ENCODE measurements around the gene ATL1.
"Not testable (repeated sequence)": the region's sequence is repeated elsewhere in the genome, so short reads cannot be mapped to it uniquely, and the experiment has no call there.

ATL1 gene

GRCh38 chr14:50603565-50603964, 43.6 kb downstream of the ATL1 start:
- DNase-seq = no peak

GRCh38 chr14:50605766-50606165, 45.8 kb downstream of the ATL1 start:
- DNase-seq = no peak

- no peak for DNase-seq
Observed at GRCh38 chr14:50606468-50606867, 46.5 kb downstream of the ATL1 start.

- peak; percentile 59 to 70 for DNase-seq
Observed at GRCh38 chr14:50607181-50607580, 47.2 kb downstream of the ATL1 start.

GRCh38 chr14:50607761-50608160, 47.8 kb downstream of the ATL1 start:
- DNase-seq = no peak

DNA sequence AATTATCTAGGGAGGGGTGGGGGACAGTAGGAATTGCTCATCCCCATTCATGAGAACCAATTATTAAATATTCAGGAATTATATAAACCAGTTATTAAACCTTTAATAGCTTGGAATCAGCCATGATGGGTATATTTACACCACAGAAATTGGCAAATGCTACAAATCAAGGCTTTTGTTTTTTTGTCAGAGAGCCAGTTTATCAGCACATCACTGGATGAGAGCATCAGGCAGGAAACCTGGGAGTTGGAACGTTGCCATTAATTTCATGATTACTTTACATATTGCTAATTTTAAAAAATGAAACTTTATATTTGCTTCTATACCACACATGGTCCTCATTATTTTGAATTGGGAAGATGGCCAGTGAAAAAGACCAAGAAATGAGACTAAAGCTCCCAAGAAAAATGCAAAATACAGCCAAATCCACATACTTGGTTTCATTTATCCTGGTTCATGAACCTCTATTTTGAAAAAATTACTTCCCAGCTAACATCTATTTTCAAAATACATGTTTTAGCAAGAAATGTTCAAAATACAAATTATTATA, 48.4 kb downstream of the ATL1 start:
- no peak for DNase-seq

- DNase-seq = no peak
Observed at GRCh38 chr14:50610465-50610864, 50.5 kb downstream of the ATL1 start.

GRCh38 chr14:50612806-50613205, 52.9 kb downstream of the ATL1 start:
- DNase-seq = no peak

DNA sequence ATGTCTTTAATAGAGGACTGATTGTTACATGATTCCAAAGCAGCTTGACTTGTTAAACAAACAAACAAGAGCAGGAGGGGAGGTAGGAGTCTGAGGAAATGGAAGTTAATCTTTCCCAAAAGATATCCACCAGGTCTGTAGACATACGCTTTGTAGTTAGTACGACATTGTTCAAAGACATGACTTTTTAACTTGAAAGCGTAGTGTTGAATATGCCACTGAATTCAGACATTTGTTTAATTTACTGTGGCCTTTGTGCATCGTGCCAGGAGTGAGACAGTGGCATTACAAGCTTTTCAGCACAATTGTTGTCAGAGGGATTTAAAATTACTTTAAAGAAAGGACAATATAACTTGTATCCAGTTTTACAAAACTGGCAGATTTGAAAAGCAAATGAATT, 55.1 kb downstream of the ATL1 start:
- no peak for DNase-seq

GRCh38 chr14:50615552-50615951, 55.6 kb downstream of the ATL1 start:
- no peak for DNase-seq

DNA sequence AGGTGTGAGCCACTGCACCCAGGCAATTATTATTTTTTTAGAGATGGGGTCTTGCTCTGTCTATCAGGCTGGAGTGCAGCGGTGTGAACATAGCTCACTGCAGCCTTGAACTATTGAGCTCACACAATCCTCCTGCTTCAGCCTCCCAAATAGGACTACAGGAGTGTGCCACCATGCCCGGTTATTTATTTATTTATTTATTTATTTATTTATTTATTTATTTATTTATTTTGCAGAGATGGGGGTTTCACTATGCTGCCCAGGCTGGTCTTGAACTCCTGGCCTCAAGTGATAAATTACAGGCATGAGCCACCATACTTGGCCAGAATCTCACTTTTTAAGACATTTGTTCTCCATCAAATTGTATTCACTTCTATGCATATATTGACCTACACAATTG, 56.3 kb downstream of the ATL1 start:
- DNase-seq = no peak

DNA sequence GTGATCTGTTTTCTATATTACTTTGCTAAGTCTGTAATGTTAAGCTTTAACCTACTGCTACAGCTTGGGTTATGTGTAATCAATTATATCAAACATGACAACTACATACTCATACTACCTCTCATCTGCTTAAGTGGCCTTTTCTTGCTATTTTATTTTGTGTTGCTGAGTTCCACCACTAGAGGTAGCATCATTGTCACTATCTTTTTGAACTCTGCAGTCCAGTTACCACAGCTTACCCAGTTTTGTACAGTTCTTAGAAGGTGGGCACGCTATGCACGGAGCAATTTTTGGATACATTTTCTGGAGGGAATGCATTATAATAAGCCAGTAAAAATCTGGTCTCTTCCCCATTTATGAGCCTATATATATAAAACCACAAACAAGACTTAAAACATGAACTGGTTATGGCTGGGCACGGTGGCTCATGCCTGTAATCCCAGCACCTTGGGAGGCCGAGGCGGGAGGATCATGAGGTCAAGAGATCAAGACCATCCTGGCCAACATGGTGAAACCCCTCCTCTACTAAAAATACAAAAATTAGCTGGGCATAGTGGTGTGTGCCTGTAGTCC, 59.7 kb downstream of the ATL1 start:
- no peak for DNase-seq

DNA sequence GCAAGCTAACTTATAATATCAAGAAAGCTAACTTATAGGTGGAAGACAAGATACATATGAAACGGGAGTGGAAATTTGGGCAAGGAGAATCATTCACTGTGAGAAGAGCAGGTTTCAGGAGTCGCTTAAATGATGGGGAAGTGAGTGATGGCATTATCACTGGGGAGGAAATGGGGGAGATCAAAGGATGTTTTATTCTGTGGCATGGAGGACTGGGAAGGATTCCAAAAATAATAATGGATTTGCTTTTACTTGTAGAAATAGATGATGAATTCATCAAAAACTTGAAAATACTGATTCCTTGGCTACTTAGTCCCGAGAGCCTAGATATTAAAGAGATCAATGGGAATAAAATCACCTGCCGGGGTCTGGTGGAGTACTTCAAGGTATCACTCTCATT, 60.4 kb downstream of the ATL1 start:
- no peak for DNase-seq

DNA sequence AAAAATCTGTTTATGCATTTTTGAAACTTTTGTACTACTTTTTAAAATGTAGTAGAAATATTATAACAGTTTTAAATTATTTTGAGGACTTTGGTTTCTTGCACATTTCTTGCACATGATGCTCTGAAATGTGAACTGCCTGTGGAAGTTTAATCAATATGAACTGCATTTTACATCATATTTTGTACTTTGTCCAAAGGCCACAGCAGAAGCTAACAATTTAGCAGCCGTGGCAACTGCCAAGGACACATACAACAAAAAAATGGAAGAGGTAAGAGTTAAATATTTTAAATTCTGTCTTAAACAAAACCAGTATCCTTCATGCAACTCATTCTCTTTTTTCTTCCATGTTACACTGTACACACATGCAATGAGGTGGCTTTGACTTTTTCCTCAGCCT, 63.0 kb downstream of the ATL1 start:
- no peak for DNase-seq

GRCh38 chr14:50624447-50624846, 64.5 kb downstream of the ATL1 start:
- DNase-seq = no peak

DNA sequence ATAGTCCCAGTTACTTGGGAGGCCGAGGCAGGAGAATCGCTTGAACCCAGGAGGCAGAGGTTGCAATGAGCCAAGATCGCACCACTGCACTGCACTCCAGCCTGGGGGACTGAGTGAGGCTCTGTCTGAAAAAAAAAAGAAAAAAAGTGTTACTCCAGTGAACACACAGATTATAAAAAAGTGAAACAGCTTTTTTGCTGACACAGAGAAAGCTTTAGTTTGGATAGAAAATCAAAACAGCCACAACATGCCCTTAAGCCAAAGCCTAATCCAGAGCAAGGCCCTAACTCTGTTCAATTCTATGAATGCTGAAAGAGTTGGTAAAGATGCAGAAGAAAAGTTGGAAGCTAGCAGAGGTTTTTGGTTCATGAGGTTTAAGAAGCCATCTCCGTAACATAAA, 65.0 kb downstream of the ATL1 start:
- DNase-seq = not testable (repeated sequence)

DNA sequence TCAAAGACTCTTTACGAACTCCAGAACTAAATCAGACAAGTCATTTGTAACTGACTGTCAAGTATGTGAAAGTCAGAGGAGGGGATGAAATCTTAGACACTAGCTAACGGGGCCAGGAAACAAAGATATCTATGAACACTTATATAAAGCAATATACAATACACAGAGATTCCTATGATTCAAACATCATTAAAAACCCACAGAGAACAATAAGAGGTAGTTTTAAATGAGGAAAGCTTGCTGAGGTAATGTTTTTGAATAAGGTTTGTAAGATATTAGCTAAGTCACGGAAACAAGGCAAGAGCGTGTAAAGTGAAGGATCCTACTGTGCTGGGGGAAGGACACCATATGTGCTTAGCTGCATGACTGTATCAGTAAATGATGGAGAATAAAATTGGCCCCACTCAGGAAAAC, 71.5 kb downstream of the ATL1 start:
- no peak for DNase-seq

GRCh38 chr14:50633954-50634353, 74.0 kb downstream of the ATL1 start:
- no peak for DNase-seq

DNA sequence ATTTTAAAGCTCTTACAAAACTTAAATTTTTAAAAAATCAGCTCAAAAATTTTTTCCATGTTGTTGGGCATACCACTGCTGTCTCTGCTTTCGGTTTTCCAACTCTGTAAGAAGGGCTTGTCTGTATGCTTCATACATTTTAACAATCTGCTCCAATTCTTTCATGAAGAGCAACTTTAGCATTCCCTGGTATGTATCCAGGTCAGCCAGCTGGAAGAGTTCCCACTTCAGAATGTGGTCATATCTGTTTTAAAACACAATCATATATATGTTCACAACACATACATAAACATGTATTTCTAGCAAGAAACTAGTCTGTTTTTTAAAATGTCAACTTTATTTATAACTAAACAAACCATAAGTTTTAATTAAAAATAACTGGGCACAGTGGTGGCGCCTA, 75.2 kb downstream of the ATL1 start:
- DNase-seq = no peak

- DNase-seq = no peak
Observed at GRCh38 chr14:50647282-50647681, 87.3 kb downstream of the ATL1 start.

GRCh38 chr14:50647753-50648152, 87.8 kb downstream of the ATL1 start:
- no peak for DNase-seq

DNA sequence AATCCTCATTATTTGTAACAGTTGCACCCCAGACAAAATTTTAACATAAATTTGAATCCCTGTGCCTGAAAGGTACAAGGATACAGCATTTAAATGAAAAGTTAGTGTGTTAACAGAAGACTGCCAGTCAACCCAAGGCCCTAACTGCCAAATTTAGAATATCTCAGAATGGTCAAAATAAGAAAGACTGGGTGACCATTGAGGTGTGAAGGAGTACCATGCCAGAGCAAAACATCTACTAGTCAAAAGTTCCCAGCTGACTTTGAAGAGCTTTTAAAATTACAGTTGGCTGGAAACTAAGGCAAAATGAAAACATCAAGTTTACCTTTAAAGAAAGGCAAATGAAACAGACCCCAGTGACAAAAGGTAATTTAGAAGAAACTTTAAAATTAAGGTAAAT, 89.7 kb downstream of the ATL1 start:
- no peak for DNase-seq

- no peak for DNase-seq
Observed at GRCh38 chr14:50656776-50657175, 96.8 kb downstream of the ATL1 start.

GRCh38 chr14:50657753-50658152, 97.8 kb downstream of the ATL1 start:
- no peak for DNase-seq

DNA sequence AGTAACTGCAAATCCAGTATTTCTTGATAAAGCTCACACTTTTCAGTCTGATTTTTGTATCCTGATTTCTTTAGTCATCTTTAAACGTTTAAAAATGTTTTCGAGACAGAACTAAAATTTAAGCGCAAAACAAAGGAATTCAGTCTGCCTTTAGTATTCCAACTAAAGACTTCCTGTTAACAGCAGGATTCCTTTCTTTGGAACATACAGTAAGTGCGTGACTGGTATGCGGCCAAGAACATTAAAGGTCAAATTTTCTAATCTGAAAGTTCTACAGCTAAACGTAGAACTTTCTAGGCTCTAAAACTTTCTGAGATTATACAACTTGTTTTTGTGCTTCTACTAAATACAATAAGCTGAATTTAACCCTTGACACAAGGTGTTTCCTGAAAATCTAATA, 98.3 kb downstream of the ATL1 start:
- no peak for DNase-seq
